ENCODE data around the gene NBPF4.
"Not testable (repeated sequence)": the region's sequence is repeated elsewhere in the genome, so short reads cannot be mapped to it uniquely, and the experiment has no call there.

Gene NBPF4

GRCh38 chr1:108243976-108244375, at the start of gene NBPF4:
TSS of gene NBPF4 (minus strand) at chr1:108244076. CDS start at chr1:108243761, 315 bp downstream.
- not testable (repeated sequence) for H3K27ac ChIP-seq; DNase-seq (ENCODE audit: low read depth, low spot score)

GRCh38 chr1:108282528-108283257, 38.8 kb upstream of the NBPF4 start:
- DNase-seq (ENCODE audit: low read depth, low spot score); H3K27ac ChIP-seq: not testable (repeated sequence)

- not testable (repeated sequence) for H3K27ac ChIP-seq; DNase-seq (ENCODE audit: low read depth, low spot score)
Observed at GRCh38 chr1:108272485-108273327, 28.8 kb upstream of the NBPF4 start.

GRCh38 chr1:108267097-108267496, 23.2 kb upstream of the NBPF4 start:
- not testable (repeated sequence) for H3K27ac ChIP-seq; DNase-seq (ENCODE audit: low read depth, low spot score)

- not testable (repeated sequence) for DNase-seq (ENCODE audit: low read depth, low spot score); H3K27ac ChIP-seq
Observed at GRCh38 chr1:108261967-108262366, 18.1 kb upstream of the NBPF4 start.

- not testable (repeated sequence) for DNase-seq (ENCODE audit: low read depth, low spot score)
Observed at GRCh38 chr1:108261519-108261918, 17.6 kb upstream of the NBPF4 start.

GRCh38 chr1:108260578-108261259, 16.8 kb upstream of the NBPF4 start:
- not testable (repeated sequence) for H3K27ac ChIP-seq; DNase-seq (ENCODE audit: low read depth, low spot score)

More at GRCh38 chr1:108261519-108261918, 17.6 kb upstream of the NBPF4 start:
- H3K27ac ChIP-seq: not testable (repeated sequence)

- not testable (repeated sequence) for DNase-seq (ENCODE audit: low read depth, low spot score); H3K27ac ChIP-seq
Observed at GRCh38 chr1:108255426-108255825, 11.6 kb upstream of the NBPF4 start.

GRCh38 chr1:108239426-108239825, 4.5 kb downstream of the NBPF4 start:
- not testable (repeated sequence) for H3K27ac ChIP-seq; DNase-seq (ENCODE audit: low read depth, low spot score)

- H3K27ac ChIP-seq; DNase-seq (ENCODE audit: low read depth, low spot score): not testable (repeated sequence)
Observed at GRCh38 chr1:108235308-108235707, 8.6 kb downstream of the NBPF4 start.

- not testable (repeated sequence) for DNase-seq (ENCODE audit: low read depth, low spot score); H3K27ac ChIP-seq
Observed at GRCh38 chr1:108232183-108232582, 11.7 kb downstream of the NBPF4 start.

- not testable (repeated sequence) for DNase-seq (ENCODE audit: low read depth, low spot score); H3K27ac ChIP-seq
Observed at GRCh38 chr1:108229976-108230375, 13.9 kb downstream of the NBPF4 start.

GRCh38 chr1:108227772-108228171, 16.1 kb downstream of the NBPF4 start:
- not testable (repeated sequence) for H3K27ac ChIP-seq; DNase-seq (ENCODE audit: low read depth, low spot score)

GRCh38 chr1:108226855-108227254, 17.0 kb downstream of the NBPF4 start:
- DNase-seq (ENCODE audit: low read depth, low spot score); H3K27ac ChIP-seq: not testable (repeated sequence)

GRCh38 chr1:108223226-108223625, 20.6 kb downstream of the NBPF4 start:
- not testable (repeated sequence) for H3K27ac ChIP-seq; DNase-seq (ENCODE audit: low read depth, low spot score)

- DNase-seq (ENCODE audit: low read depth, low spot score); H3K27ac ChIP-seq: not testable (repeated sequence)
Observed at GRCh38 chr1:108217515-108218174, 26.2 kb downstream of the NBPF4 start.

- H3K27ac ChIP-seq; DNase-seq (ENCODE audit: low read depth, low spot score): not testable (repeated sequence)
Observed at GRCh38 chr1:108217007-108217406, 26.9 kb downstream of the NBPF4 start.

GRCh38 chr1:108216028-108216890, 27.6 kb downstream of the NBPF4 start:
- not testable (repeated sequence) for DNase-seq (ENCODE audit: low read depth, low spot score); H3K27ac ChIP-seq
